Stimulated activated CD8-positive, alpha-beta memory T cell treated with anti-CD3 and anti-CD28 coated beads, Interleukin-7, amount 100 ng/mL, for 4 hours (primary cell): ENCODE results near the gene EXTL1.
A peak's percentile ranks its signal among the peaks of the same experiment; 100 is the strongest.

Source experiments
- DNase-seq, 2 donors: peaks; one replicate each; pipeline ENCODE4 v3.0.0-alpha.2; 2020; ENCODE audit warnings: low read depth in 2 of 2

EXTL1 gene

DNA sequence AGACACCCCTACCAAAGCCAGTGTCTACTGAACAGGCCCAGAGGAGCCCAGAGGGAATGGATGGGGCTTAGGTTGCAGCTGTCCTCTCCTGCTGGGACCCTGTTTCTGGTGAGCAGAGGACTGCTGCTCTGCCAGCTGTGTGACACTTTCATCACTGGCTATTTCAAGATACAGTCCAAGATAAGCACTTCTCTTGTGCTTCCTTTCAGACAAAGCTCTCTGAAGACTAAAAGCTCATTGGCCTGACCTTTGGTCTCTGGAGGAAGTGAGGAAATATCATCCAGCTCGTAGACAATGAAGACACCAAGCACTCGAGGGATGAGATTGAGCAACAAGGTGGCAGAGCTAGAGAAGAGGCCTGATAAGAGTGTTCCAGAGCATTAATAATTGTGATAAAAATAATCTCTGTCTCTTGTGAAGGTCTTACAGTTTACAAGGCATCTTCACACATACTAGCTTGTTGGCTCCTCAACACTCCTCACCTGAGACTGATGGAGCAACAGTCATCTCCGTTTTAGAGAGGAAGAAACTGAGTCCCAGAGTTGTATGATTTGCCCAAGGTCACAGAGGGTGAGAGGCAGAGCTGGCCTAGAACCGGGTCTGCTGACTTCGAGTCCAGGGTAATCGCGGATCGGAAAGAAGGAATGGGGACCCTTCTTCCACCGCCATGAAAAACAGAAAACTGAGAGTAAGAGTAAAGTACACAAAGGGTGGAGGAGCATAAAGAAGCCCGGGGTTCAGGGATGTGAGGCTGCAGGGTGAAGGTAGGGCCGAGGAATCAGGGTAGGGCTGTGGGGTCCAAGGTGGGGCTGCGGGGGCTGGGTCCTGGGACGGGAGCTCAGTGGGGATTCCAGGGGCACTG is 24.4 kb upstream of the EXTL1 start:
- DNase-seq, result no peak

DNA sequence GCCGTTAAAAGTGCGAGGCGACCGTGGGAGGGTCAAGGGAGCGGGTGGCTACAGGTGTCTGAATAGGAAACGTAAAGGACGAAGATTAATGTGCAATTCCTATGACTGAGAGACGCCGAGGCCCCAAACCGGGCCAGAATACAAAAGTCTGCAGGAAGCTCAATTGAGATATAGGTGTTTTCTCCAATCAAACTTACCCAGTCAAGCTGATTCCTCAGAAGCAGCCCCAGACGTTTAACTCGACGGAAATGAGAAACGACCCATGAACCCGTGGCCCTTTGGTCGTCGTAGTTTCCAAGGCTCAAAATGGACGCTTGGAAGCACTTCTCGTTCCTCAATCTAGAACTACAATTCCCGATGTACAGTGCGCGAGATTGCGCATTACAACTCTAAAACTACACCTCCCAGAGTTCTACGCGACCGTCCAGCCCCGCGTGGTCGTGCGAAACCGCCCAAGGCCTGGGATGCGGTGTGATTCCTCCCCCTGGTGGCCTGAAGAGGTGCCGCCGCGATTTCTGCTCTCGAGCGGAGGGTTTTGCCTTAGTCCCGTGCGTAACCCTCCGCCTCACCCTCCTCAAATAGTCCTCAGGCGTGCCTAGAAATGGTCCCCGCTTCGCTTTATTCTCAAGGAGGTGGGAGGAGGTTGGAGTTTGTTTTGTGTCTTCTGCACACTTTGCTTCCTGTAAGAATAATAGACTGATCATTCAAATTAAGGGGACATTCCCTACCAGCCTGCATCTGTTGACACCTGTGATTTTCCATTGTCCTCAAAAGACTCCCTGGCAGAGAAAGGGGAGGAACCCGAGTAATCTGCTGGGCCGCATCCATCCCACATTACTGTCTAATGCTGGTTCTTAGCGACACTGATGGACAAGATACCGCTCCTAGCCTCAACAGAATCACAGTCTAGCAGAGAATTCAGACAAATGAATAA is 23.5 kb upstream of the EXTL1 start, which contains the start of gene PAFAH2:
TSS of gene PAFAH2 (minus strand) at position 236 of the 934 bp plus-strand sequence. CDS start 7,247 bp downstream, outside the sequence.
- peak; percentile 93 to 97 for DNase-seq

DNA sequence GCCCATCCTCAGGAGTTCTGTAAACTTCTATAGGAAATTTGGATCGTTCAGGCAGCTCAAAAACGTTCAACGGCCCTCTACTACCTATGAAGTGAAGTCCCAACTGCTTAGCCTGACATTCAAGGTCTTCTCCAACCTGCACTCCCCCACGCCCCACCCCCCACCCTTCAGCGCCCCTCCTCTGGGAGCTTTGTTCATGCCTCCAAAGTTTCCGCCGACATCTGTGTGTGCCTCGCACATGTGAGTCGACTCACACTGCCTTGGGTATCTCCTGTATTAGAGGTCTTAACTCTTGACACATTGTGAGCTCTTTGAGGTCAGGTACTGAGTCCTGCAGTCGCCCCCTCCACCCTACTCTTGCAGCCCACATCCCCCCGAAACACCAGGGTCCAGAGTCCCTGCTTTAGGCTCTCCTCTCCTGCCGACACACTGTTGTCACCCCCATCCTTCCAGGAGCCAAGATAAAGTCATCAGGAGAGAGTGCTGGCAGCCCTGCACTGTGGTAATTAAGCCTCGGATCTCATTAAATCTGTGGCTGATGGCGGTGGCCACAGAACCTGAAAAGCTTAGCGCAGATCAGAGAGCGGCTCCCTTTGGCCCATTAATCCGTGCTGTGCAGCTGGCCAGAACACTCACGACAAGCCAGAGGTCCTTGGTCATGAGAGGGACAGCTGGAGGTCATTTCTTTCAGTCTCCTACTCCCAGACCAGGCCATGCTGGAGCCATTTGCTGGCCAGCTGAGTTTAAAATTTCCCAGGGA is 22.4 kb upstream of the EXTL1 start:
- DNase-seq, result no peak

DNA sequence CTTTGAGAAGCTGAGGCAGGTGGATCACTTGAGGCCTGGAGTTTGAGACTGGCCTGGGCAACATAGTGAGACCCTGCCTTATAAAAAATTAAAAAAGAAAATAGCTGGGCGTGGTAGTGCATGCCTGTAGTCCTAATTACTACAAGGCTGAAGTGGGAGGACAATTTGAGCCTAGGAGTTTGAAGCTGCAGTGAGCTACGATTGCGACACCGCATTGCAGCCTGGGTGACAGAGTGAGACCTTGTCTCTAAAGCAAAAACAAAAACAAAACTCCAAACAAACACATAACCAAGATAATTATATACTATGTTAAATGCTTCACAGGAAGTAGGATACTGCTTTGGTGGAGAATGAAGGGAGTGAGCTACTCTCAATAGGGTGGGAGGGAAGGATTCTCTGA is 18.3 kb upstream of the EXTL1 start:
- no peak for DNase-seq

DNA sequence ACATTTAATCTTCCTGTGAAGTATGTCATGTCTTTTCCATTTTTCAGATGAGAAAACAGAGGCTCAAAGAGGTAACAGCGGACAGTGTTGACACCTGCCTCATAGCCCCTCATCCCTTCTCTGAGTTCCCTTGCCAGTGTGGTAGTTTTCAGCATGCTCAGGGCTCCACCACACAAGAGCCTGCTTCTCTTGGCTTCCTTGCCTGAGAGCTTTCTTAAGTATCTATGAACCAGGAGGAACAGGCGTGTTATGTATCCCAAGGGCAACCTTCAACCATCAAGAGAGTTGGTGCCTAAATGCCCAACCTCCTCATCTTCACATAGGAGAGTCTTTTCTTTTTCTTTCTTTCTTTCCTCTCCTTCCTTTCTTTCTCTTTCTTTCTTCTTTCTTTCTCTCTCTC is 17.8 kb upstream of the EXTL1 start:
- no peak for DNase-seq

DNA sequence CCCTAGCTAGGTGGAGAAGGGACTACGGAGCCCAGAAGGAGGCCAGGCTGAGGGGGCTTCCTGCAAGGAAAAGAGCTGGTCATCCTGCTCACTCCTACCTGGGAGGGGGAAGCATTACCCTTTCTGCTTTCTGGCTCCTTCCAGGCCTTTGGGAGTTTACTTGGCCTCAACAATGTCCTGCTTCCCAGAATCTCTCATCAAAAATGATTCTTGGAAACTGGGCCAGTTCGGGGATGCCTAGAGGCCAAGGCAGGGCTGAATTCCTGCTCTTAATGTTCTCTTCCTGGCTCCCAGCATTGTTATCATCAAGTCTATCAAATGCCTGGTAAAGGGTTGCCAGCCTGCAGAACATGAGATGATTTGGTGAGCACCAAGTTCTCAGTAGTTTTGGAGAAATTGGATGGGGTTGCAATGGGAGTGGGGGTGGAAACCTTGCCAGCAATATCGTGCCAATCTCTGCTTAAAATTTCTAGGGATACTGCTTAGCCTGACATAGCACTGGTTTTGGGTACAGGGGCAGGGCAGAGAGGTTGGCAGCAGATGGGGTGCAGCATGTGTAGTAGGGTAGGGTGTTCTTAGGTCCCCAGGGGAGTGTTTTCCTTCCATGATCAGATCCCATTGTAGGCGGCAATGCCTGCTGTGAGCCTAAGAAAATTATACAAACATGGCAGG is 16.0 kb upstream of the EXTL1 start:
- DNase-seq, result no peak

DNA sequence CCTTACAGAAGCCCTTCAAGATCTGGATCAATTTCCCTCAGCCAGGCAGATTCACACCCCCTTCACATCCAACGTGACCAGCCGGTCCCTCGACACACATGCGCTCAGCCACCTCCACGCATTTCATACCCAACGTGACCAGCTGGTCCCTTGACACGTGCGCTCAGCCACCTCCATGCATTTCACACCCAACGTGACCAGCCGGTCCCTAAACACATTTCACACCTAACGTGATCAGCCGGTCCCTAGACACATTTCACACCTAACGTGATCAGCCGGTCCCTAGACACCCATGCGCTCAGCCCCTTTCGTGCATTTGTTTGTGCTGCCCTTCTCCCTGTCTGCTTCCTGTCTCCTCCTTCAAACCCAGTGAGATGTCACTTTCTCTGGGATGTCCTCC is 14.9 kb upstream of the EXTL1 start:
- no peak for DNase-seq

DNA sequence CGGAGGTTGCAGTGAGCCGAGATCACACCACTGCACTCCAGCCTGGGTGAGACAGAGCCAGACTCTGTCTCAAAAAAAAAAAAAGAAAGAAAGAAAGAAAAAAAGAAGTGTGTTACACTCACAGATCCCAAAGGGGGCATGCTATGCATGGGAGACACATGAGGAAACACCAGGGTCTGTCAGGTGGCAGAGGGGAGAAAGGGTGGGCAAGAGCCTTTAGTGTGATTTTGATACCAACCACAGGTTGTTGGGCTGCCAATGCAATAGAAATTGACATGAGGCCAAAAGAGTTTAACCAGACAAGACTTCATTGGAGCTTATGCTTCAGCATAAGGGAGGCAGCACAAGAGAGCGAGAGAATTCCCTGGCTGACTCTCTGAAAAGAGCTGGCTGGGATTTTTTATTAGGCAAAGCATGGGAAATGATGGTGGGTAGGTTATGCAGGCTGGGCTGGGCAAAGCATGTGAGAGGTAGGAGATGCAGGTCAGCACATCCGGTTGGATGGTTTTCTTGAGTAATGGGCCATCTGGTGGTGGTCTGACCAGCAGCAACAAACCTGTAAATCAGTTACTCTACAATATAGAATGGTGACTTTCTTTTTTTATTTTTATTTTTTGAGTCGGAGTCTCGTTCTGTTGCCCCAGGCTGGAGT is 11.7 kb upstream of the EXTL1 start:
- no peak for DNase-seq

DNA sequence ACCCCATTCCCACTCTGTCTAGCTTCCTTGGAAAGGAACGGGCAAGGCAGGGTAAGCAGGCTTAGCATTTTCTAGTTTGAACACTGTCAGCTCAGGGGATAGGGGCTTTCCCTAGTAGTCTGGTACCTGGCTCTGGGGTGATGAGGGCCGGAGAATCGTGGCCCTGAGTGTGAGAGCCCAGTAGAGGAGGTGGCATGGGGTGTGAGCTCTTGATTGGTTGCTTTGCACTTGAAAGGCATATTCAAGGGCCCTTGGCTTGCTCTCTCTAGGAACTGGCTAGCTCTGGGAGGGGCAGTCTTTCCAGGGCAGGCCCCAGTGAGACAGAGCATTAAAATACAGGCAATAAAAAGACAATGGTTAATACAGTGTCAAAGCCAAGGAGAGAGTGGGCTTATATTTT is 10.8 kb upstream of the EXTL1 start:
- DNase-seq, result no peak

DNA sequence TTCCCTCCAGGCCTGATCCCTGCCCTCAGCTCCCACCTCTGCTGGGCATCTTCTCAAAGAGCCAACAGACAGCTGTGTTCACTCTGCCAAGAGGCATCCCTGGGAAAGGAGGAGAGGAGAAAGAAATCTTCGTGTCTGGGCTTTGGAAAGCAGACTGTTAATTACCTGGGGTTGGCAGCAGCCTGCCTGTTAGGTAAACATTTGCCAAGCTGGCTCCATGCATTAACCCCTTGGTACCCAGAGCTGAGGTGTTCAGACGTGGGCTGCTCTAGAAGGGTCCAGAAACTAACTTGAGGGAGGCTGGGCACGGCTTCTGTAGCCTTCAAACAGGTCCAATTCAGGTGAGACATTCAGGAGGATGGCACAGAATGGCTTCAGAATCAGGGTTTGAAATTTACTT is 8.7 kb upstream of the EXTL1 start:
- DNase-seq, result no peak

DNA sequence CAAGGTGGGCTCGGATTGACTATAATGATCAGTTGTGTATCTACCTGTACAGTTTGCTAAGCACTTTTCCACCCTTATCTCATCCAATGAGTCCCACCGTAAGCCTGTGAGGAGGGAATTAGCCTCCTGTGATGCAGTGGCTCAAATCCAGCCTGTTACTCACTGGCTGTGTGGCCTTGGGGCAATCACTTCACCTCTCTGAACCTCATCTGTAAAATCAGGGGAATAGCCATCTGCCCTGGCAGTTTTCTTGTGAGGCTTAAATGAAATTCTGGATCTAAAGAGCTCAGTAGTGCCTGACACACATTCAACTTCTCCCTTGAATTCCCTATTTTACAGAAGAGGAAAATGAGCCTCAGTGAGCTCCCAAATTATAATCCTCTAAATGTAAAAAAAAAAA is 7.4 kb upstream of the EXTL1 start:
- DNase-seq, result no peak

DNA sequence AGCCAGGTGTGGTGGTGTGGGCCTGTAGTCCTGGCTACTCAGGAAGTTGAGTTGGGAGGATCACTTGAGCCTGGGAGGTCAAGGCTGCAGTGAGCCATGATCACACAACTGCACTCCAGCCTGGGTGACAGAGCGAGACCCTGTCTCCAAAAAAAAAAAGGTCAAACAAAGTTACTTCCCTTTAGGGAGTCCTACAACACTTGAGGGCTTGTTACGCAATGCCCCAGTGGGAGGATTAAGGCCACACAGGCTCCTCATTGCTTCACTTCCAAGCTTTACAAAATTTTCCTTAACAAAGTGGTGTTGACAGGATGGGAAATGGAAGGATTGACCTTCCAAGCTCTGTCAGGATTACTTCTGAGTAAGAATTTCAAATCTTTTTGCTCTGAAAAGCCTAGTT is 6.2 kb upstream of the EXTL1 start:
- no peak for DNase-seq

DNA sequence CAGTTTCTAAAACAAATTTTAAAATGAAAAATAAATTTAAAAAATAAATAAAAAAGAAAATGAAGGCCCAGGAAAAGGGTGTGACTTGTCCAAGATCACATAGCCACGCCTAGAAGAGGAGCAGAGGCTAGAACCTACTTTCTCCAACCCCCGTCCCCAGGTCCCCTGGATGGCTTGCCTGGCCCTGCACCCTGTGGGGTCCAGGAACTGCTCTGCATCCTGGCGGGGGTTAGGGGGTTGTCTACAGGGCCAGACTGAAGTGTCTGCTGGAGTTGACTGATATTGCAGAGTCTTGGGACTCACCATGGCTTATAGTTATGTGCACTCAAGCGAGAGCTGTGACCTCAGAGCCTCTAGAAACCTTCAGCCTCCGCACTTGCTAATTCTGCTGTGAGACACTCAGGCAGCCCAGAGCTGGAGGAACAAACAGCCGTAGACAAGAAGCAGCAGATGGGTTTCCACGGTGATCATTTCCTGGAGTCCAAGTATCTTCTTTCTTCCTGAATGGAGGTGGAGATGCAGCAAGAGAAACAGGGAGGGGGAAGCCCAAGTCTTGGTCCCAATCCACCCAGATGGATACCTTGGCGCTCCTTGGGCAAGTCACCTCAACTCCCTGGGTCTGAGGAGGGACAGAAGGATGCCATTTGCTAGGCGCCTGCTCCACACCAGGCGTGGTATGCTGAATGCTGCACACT is 5.2 kb upstream of the EXTL1 start:
- DNase-seq, result no peak

DNA sequence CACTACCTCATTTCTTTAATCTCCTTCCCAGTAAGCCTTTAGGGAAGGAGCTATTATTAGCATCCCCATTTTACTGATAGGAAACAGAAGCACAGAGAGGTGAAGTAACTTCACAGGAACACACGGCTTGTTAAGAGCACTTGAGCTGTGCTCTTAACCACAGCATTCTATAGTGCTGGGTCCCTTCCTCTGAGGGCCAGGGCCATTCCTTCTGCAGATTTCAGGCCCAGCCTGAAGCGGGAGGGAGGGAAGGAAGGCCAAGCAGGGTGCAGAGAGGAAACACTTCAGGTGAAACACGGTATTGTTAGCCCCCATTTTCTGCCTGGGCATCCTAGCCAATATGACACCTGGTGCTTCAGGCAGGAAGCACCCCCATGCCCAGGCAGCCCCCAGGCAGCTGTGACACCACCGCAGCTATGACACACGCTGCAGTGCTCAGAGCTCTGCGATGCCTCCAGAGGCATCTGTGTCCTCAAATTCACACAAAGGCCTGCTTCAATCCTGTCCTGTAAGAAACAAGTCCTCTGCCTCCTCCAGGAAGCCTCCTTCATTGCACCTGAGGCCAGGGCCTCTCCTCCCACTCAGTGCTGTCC is 4.5 kb upstream of the EXTL1 start:
- DNase-seq, result no peak

DNA sequence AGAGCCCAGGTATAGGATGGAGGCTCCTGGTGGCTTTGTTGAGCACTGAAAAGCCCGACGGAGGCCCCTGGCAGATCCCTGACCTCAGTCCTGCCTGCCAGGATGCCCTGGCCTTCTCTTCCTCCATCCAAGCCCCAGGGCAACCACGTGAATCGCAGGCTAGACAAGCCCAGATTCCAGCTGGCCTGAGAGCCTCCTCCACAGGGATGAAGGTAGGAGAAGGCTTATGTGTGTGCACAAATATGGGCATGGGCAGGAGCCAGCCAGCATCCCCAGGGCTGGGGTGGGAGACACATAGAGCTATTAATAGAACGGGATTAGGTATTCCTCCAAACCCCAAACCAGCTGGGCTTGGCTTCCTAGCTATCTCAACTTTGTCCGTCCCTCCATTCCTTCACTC is 4.0 kb upstream of the EXTL1 start:
- no peak for DNase-seq

DNA sequence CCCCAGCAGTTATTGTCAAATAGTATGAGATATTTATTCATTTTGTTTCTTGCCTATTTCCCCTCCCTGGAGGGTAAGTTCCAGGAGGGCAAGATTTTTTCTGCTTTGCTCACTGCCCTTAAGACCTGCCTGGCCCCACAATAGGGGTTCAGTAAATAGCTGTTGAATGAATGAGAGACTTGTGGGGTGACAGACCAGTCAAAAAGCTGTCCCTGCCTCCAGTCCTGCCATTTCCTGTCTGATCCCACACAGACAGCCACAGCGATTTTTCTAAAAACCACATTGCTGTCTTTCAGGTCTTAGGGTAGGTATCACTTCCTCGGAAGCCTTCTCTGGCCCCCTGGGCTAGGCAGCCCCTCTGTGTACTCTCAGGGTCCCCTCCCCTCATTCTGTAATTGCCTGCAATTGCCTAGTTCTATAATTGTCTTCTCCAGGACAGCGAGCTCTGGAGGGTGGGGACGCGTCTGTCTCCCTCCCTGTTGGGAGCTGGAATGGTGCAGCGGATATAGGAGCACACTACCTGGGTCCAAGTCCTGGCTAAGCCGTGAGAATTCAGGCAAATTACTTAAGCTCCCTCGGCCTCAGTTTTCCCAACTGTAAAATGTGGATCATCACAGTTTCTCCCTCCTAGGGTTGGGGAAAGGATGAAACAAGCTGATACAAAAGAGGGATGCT is 1.8 kb upstream of the EXTL1 start:
- DNase-seq, result no peak

DNA sequence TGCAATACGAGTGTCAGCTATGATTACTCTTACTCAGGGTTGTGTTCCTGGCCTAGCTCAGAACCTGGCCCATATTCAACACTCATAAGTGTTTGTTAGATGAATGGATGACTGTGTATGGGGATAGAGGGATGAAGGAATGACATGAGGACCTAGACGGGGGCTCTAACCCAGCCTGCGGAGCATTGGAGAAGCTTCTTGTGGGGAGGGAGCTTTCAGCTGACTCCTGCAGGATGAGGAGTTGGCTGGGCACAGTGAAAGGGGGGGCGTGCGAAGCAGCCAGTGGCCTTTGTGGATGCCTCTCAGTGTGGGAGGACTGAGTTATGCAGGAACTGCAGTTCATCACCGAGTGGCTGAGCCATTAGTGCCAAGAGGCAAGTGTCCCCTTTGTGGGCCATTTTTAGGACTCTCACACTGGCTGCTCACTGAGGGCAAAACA is 1.2 kb upstream of the EXTL1 start:
- DNase-seq, result no peak

DNA sequence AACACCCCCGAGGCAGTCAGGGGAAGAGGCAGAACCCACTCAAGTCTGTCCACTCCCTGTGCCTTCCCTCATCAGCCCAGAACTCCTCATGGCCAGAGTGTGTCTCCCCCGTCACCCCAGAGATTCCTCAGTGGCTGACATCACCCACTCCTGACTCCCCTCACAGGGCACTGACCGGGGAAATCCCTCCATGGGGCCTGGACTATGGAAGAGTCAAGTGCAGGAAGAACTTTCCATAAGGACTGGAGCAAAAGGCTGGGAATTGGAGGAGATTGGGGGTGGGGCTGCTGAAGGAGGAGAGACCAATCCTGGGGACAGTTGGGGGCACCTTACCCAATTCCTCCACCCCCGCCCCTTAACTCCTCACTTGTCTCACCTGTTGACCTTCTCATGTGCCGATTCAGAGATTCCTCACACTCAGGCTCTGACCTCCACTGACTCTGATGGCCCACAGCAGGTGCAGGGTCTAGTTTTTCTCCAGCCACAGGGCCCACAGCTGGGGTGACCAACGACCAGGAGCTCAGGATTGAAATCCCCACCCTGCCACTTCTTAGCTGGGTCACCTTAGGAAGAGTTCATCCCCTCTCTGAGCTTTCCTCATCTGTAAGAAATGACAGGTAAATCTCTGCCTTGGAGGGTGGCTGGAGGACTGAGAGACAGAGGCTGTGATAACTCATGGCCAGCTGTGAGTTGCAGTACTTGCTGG is 481 bp upstream of the EXTL1 start:
- DNase-seq, result no peak

DNA sequence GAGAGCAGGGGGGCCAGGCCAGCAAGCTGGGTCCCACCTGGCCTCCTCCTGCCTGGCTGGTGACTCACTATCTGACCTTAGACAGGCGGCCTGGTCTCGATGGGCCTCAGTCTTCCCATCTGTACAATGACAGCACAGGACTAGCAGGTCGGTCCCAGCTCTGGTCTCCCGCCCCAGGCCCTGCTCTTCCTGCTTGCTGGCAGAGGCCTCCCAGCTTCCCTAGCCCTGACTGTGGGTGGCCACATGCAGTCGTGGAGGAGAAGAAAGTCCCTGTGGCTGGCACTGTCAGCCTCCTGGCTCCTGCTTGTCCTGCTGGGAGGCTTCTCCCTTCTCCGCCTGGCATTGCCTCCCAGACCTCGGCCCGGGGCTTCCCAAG is 817 bp downstream of the EXTL1 start:
- no peak for DNase-seq
